ENCODE measurements around the gene CSF3R. TPM values are rescaled to one million over a fixed set of nuclear protein-coding genes. Genes with fewer than 3 reads are reported as not detected.

Gene CSF3R
- total and polyA plus RNA-seq, 4 experiments from 2014 or later, result 0.61 to 0.87 TPM; not detected in 2

DNA sequence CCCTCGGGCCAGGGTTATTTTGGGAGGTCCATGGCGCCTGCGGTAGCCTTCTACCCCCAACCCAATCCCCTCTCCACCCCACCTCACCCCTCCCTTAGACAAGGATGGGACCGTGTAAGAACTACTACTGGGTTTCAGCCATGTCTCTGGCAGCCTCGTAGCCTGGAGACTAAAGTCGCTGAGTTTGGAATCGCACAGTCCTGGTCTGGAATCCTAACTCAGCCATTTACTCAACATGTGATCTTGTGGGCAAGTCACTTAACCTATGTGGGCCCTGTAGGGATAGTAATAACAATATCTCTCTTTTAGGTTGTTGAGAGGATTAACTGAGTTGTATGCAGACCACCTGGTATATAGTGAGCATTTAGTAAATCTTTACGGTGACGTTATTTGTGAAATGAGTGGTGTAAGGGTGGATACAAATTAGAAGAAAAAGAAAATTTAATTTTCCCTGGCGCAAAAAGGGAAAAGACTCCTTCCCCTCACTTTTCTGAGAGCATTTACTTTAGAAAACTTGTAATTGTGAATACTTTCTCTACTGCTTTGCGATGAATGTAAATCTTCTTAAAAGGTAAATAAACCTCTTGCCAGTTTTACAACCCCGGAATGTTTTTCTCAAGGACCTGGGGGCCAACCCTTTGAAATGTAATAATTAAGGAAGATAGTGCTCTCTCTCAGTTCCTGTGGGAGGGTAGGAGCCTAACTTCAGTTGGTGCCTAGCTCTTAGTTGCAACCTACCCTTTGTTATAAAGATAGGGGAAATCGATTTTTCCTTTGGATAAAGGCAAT is 17.9 kb downstream of the CSF3R start:
- Mint-ChIP-seq H3K9me3 (no peaks in the 10 kb centered on the region), H3K36me3 (peaks cover 0 to 24% of the 10 kb centered on the region in 2 donors), H3K4me1 (peaks cover 15 to 44% (median 29%) of the 10 kb centered on the region in 4 donors), H3K4me3 (peak overlapping the region; percentile 96 to 99 (median 98)), H3K27ac (peak overlapping the region; percentile 95 to 98 (median 97)), H3K27me3 (no peaks in the 10 kb centered on the region)
- H3K9me3 ChIP-seq (ENCODE audit: control insufficient read depth in 1 of 2, low read length in 2 of 2), result no peaks in the 10 kb centered on the region
- intact Hi-C loops (cut with micrococcal nuclease), result loop anchor here (1.0 to 5.0 kb wide), 5 partner anchors 14 to 1228 kb away; partner anchors contain the start of genes ADPRS, AGO3, CDCA8 and OSCP1
- no peaks in the 10 kb centered on the region for H3K27me3 ChIP-seq (ENCODE audit: insufficient read depth, low read length)
- H3K27ac ChIP-seq (ENCODE audit: low read depth, low read length), result peak overlapping the region; percentile 80
- ChIA-PET POLR2A (ENCODE audit: partially characterized antibody) (interaction anchor here (1.0 to 2.5 kb wide), 12 partner anchors 10 to 1050 kb away, joined by 3 to 51 read pairs (median 4); partner anchors contain the start of genes AGO3, LSM10, MEAF6 and OSCP1), CTCF (ENCODE audit: partially characterized antibody) (no interaction called here)
- peaks cover 20% of the 10 kb centered on the region for H3K36me3 ChIP-seq (ENCODE audit: insufficient read depth, low read length)
- DNase-seq, result no peak
- peaks cover 19% of the 10 kb centered on the region for H3K4me1 ChIP-seq (ENCODE audit: insufficient read depth, low read length)
- peak overlapping the region; percentile 83 to 87 for H3K4me3 ChIP-seq (ENCODE audit: low read length in 2 of 2)

DNA sequence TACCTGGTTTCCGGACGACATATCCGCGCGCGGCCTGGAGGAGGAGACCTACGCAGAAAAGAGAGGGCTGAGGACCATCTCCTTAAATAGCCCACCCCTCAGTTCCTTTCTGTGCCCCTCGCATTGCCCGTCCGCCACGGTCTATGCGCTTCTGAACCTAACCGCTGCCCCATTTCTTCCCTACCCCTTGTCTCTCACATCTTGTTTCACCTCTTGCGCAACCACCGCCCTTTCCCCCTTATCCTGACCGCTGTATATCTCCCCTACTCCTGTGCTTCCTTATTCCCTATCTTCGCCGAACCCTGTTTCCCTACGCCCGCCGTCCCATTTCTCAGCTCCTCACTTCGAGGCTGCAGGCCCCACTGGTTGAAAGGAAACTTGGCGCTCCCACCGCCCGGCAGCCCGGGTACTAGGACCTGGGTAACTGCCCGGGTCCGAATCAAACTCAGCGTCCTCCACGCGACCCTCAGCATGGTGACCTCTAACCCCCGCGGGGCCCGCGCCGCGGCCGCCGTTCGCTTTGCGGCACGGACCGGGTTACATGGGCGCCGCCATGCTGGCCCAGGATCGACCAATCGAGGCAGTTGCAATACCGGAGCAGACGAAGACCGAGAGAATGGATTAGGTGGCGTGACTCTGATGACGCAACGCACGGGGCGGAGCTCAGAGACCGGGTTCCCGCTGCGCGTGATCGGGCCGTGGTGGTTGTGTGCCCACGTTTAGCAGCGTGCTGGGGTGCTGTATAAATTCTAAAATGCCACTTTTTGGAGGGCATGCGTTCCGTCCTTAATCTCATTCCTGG is 18.7 kb downstream of the CSF3R start, which contains the start of gene MRPS15:
MRPS15 (minus strand) TSS at position 582 of the 802 bp plus-strand sequence; CDS start at position 473, 109 bp downstream.
- intact Hi-C loops (cut with micrococcal nuclease), result loop anchor here (1.0 to 5.0 kb wide), 5 partner anchors 14 to 1228 kb away; partner anchors contain the start of genes ADPRS, AGO3, CDCA8 and OSCP1
- CTCF ChIA-PET (ENCODE audit: partially characterized antibody), result no interaction called here
- H3K36me3 Mint-ChIP-seq, result peaks cover 4 to 32% of the 10 kb centered on the region in 2 donors
- peak within 1 kb of the TSS; percentile 95 to 98 (median 97) for H3K27ac Mint-ChIP-seq
- DNase-seq, result peak; percentile 91 to 95 (median 92)
- H3K4me3 ChIP-seq (ENCODE audit: low read length in 2 of 2), result peak within 1 kb of the TSS; percentile 83 to 87
- peaks cover 25% of the 10 kb centered on the region for H3K36me3 ChIP-seq (ENCODE audit: insufficient read depth, low read length)
- no peaks in the 10 kb centered on the region for H3K27me3 Mint-ChIP-seq
- peaks cover 23% of the 10 kb centered on the region for H3K4me1 ChIP-seq (ENCODE audit: insufficient read depth, low read length)
- POLR2A ChIA-PET (ENCODE audit: partially characterized antibody), result interaction anchor here (0.5 to 2.5 kb wide), 14 partner anchors 9 to 1051 kb away, joined by 3 to 51 read pairs (median 4); partner anchors contain the start of genes AGO3, LSM10, MEAF6 and OSCP1
- peaks cover 19 to 50% (median 31%) of the 10 kb centered on the region in 4 donors for H3K4me1 Mint-ChIP-seq
- H3K9me3 ChIP-seq (ENCODE audit: control insufficient read depth in 1 of 2, low read length in 2 of 2), result no peaks in the 10 kb centered on the region
- H3K27me3 ChIP-seq (ENCODE audit: insufficient read depth, low read length), result no peaks in the 10 kb centered on the region
- peak within 1 kb of the TSS; percentile 96 to 99 (median 98) for H3K4me3 Mint-ChIP-seq
- no peaks in the 10 kb centered on the region for H3K9me3 Mint-ChIP-seq
- H3K27ac ChIP-seq (ENCODE audit: low read depth, low read length), result peak within 1 kb of the TSS; percentile 80

DNA sequence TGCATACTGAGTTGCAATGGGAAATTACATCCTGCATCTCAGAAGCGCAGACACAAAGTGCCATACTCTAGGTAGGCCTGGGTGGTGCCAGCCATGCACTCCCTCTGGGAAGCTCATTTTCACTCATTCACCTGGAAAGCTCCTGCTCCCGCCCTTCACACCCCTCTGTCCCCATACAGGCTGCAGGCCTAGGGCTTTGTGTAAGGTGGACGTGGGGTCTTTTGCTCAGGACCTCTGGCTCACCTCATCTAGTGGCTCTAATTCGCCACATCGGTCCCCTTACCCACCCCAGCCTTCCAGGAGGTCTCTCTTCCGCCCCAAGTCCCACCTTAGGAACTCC is 19.3 kb downstream of the CSF3R start:
- no peak for DNase-seq
- H3K36me3 Mint-ChIP-seq, result peaks cover 4 to 34% of the 10 kb centered on the region in 2 donors
- Histone ChIP-seq H3K4me1 (ENCODE audit: insufficient read depth, low read length) (peaks cover 28% of the 10 kb centered on the region), H3K36me3 (ENCODE audit: insufficient read depth, low read length) (peaks cover 25% of the 10 kb centered on the region), H3K9me3 (ENCODE audit: control insufficient read depth in 1 of 2, low read length in 2 of 2) (no peaks in the 10 kb centered on the region), H3K27me3 (ENCODE audit: insufficient read depth, low read length) (no peaks in the 10 kb centered on the region), H3K27ac (ENCODE audit: low read depth, low read length) (peak overlapping the region; percentile 80), H3K4me3 (ENCODE audit: low read length in 2 of 2) (peak overlapping the region; percentile 83 to 87)
- H3K9me3 Mint-ChIP-seq, result no peaks in the 10 kb centered on the region
- peaks cover 20 to 56% (median 36%) of the 10 kb centered on the region in 4 donors for H3K4me1 Mint-ChIP-seq
- intact Hi-C loops (cut with micrococcal nuclease), result loop anchor here (5.0 kb wide), 1 partner anchor 1229 kb away; the partner anchor contains the start of gene CDCA8
- peak overlapping the region; percentile 96 to 99 (median 98) for H3K4me3 Mint-ChIP-seq
- ChIA-PET POLR2A (ENCODE audit: partially characterized antibody) (interaction anchor here (0.8 to 2.5 kb wide), 7 partner anchors 8 to 1015 kb away, joined by 3 to 51 read pairs (median 4); partner anchors contain the start of genes OSCP1 and THRAP3), CTCF (ENCODE audit: partially characterized antibody) (no interaction called here)
- peak overlapping the region; percentile 95 to 98 (median 97) for H3K27ac Mint-ChIP-seq
- no peaks in the 10 kb centered on the region for H3K27me3 Mint-ChIP-seq

- H3K4me3 ChIP-seq (ENCODE audit: low read length in 2 of 2), result no peak overlapping the region
- H3K4me3 Mint-ChIP-seq, result peak overlapping the region in 4 of 8 donors; percentile 20 to 78 (median 69)
- DNase-seq, result no peak
- CTCF ChIA-PET (ENCODE audit: partially characterized antibody), result interaction anchor here (0.7 to 1.5 kb wide), 2 partner anchors 116 to 135 kb away, joined by 3 read pairs; no protein-coding TSS in a partner anchor
- peaks cover 24 to 63% (median 41%) of the 10 kb centered on the region in 4 donors for H3K4me1 Mint-ChIP-seq
- intact Hi-C loops (cut with micrococcal nuclease), result no loop called here
- H3K27ac ChIP-seq (ENCODE audit: low read depth, low read length), result no peak overlapping the region
- no peaks in the 10 kb centered on the region for H3K9me3 Mint-ChIP-seq
- peaks cover 43% of the 10 kb centered on the region for H3K4me1 ChIP-seq (ENCODE audit: insufficient read depth, low read length)
- no peaks in the 10 kb centered on the region for H3K27me3 ChIP-seq (ENCODE audit: insufficient read depth, low read length)
- no peaks in the 10 kb centered on the region for H3K9me3 ChIP-seq (ENCODE audit: control insufficient read depth in 1 of 2, low read length in 2 of 2)
- peaks cover 20 to 51% of the 10 kb centered on the region in 2 donors for H3K36me3 Mint-ChIP-seq
- peaks cover 39% of the 10 kb centered on the region for H3K36me3 ChIP-seq (ENCODE audit: insufficient read depth, low read length)
- H3K27me3 Mint-ChIP-seq, result no peaks in the 10 kb centered on the region
- POLR2A ChIA-PET (ENCODE audit: partially characterized antibody), result interaction anchor here (0.6 kb wide), 1 partner anchor 1425 kb away, joined by 4 read pairs; no protein-coding TSS in a partner anchor
- H3K27ac Mint-ChIP-seq, result peak overlapping the region in 5 of 7 donors; percentile 35 to 82 (median 78)
Measured at GRCh38 chr1:36458910-36459309, 23.8 kb downstream of the CSF3R start.

GRCh38 chr1:36457691-36458090 is 25.0 kb downstream of the CSF3R start:
- Histone ChIP-seq H3K4me1 (ENCODE audit: insufficient read depth, low read length) (peaks cover 34% of the 10 kb centered on the region), H3K36me3 (ENCODE audit: insufficient read depth, low read length) (peaks cover 39% of the 10 kb centered on the region), H3K27ac (ENCODE audit: low read depth, low read length) (peak overlapping the region; percentile 12), H3K9me3 (ENCODE audit: control insufficient read depth in 1 of 2, low read length in 2 of 2) (no peaks in the 10 kb centered on the region), H3K27me3 (ENCODE audit: insufficient read depth, low read length) (no peaks in the 10 kb centered on the region), H3K4me3 (ENCODE audit: low read length in 2 of 2) (peak overlapping the region in 1 of 2 donors; percentile 25)
- Mint-ChIP-seq H3K27ac (peak overlapping the region in 6 of 7 donors; percentile 78 to 88 (median 81)), H3K9me3 (no peaks in the 10 kb centered on the region), H3K4me3 (peak overlapping the region in 7 of 8 donors; percentile 68 to 88 (median 76)), H3K27me3 (no peaks in the 10 kb centered on the region), H3K4me1 (peaks cover 16 to 52% (median 32%) of the 10 kb centered on the region in 4 donors), H3K36me3 (peaks cover 20 to 50% of the 10 kb centered on the region in 2 donors)
- DNase-seq, result peak in 4 of 5 donors; percentile 22 to 42 (median 24)
- POLR2A ChIA-PET (ENCODE audit: partially characterized antibody), result no interaction called here
- intact Hi-C loops (cut with micrococcal nuclease), result no loop called here
- CTCF ChIA-PET (ENCODE audit: partially characterized antibody), result no interaction called here

DNA sequence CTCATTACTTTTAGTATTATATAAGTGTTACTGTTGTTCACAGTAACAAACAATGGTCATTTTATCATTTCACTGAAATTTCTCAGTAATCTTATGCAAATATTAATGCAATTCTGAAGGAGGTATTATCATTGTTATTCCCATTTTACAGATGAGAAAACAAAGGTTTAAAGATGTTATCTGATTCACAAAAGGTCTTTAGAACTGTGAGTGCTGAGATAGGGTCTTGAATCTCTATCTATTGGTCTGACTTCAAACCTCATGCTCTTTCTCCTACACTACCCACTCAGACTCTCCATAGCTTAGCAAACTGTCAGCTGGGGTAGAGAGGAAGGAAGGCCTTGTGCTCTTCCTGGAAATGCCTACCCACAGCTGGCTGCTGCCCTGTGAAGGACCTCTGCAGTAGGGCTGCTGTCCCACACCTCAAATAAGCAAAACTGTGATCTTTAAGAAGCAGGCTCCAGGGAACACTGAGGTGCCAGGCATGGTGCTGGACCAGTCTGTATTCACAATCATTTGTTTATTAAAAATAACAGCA is 26.3 kb downstream of the CSF3R start:
- Mint-ChIP-seq H3K9me3 (no peaks in the 10 kb centered on the region), H3K27ac (peak overlapping the region in 2 of 7 donors; percentile 13 to 46), H3K4me1 (peaks cover 18 to 48% (median 34%) of the 10 kb centered on the region in 4 donors), H3K36me3 (peaks cover 20 to 46% of the 10 kb centered on the region in 2 donors), H3K4me3 (peak overlapping the region in 2 of 8 donors; percentile 38 to 40), H3K27me3 (no peaks in the 10 kb centered on the region)
- POLR2A ChIA-PET (ENCODE audit: partially characterized antibody), result no interaction called here
- no peak for DNase-seq
- Histone ChIP-seq H3K36me3 (ENCODE audit: insufficient read depth, low read length) (peaks cover 33% of the 10 kb centered on the region), H3K27me3 (ENCODE audit: insufficient read depth, low read length) (no peaks in the 10 kb centered on the region), H3K9me3 (ENCODE audit: control insufficient read depth in 1 of 2, low read length in 2 of 2) (no peaks in the 10 kb centered on the region), H3K27ac (ENCODE audit: low read depth, low read length) (no peak overlapping the region), H3K4me1 (ENCODE audit: insufficient read depth, low read length) (peaks cover 34% of the 10 kb centered on the region), H3K4me3 (ENCODE audit: low read length in 2 of 2) (no peak overlapping the region)
- CTCF ChIA-PET (ENCODE audit: partially characterized antibody), result no interaction called here
- intact Hi-C loops (cut with micrococcal nuclease), result no loop called here

Data from CD4-positive, alpha-beta memory T cell (primary cell).